G401.6 (cell line): ENCODE data around the gene PRDM2.

Source experiments
- FAIRE-seq: peaks from 2 replicates; lab custom pipeline; 2012; peaks lifted over from hg19 to GRCh38; lab: Jason Lieb, UNC

The PRDM2 gene

DNA sequence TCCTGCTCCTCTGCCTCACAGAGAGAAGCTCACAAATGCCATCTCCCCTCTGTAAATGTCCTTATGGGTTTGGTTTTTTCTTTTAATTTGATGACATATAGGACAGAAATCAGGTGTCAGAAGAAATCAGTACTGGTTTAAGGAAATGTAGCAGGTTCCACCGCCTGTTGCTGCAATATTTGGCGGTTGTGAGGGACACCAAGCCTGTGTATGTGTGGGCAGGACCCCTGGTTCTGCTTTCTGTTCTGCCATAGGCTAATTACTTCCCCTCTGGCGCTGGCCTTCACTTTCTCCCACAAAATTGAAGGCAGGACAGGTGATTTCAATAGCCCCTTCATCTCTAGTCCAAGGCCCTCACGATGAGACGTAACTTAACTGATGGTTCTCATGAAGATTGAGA is 69.2 kb downstream of the PRDM2 start:
- no peak for FAIRE-seq

DNA sequence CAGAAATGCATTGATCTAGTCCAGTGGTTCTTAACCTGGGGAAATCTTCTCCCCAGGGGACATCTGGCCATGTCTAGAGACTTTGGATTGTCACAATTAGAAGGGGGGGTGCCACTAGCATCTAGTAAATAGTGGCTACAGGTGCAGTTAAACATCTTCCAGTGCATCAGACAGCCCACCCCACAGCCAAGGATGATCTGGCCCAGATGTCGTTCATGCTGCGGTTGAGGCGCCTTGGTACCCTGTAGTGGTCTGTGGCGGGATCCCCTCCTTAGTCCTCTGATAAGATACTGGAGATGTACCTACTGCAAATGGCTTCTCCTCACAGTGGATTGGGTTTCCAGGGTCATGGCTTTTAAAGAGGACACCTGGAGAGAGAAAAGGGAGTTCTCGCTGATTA is 69.8 kb downstream of the PRDM2 start:
- FAIRE-seq, result no peak

DNA sequence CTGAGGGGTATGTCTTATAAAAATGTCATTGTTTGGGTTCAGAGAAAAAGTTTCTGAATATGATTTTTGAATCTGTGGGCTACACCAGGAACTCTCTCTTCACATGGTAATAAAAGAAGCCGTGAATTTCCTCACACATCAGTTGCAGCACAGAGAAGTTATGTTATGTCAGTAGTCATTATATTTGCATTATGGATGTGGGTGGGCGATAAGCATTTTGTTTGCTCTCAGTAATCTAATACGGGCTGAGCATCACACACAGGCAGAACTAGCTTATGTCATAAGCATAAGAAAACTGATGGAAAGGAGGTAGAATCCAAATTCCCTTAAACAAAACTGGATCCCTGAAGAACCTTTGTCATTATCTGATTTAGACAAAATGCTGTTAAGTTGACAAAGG is 70.8 kb downstream of the PRDM2 start:
- FAIRE-seq, result no peak

DNA sequence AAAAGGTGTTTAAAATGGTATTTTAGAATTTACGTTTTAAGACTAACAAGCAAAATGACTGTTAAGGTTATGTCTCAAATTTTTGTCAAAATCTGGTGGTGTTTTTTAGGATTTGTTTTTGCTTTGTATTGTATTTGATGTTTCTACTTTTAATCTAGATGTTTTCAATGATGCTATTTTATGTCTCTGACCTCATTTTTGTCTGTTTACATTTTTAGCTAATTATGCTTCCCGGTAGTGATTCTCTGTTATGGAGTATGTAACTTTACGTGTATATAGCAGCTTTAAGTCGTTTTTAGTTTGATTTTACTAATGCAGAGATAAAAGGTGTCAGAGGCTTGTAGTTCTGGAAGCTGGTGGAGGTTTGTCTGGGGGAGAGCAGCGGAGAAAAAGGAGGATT is 71.8 kb downstream of the PRDM2 start:
- no peak for FAIRE-seq

DNA sequence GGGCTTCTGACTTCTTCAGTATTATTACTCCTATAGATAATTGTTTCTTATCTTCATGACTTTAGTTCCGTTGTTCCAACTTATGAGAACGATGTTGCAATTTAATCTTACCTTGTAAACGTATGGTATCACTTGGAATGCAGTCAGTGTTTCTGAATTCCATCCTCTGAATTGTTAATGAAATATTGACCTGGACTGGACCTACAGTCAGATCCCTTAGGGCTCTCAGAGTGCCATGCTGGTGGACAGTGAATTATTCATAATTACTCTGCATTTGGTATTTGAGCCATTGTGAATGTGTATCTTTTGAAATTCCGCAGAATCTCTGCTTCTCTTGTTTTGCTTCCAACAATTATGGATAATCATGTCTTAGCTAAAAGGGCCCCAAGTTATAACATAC is 72.3 kb downstream of the PRDM2 start:
- FAIRE-seq, result no peak

DNA sequence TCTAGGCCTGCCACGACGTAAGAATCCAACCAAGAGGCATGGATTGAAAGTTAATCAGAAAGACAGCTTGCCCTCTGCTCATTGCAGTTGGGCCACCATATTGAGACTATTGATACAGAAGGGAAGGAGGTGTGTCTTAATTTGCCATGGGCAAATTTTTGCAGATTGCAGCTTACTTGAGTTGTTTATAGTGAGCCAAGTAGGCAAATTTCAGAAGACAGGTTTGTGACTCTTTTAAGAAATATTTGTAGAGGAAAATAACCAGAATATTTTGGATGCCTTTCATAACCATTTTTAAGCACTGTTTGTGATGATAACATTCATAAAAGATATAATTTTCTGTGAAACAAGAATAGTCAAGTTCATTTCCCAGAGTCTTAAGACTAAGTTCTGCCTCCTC is 74.1 kb downstream of the PRDM2 start:
- FAIRE-seq, result no peak

DNA sequence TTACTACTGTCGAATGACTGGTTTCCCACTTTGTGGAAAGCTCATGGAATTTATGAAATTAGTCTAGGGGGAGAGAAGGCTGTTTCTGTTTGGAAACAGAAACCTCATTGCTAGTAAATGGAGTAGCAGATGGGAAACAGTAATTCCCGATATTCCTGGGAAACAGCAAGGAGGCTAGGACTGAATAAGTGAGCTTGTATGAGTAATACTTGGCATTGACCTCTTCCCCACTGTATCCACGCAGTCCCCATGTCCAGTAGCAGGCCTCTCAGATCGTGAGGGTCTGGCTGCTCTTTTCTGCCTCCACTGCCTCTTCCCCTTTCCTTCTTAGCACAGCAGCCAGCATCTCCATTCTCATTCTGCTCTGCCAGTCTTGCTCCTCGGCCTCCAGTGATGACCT is 75.5 kb downstream of the PRDM2 start:
- no peak for FAIRE-seq

DNA sequence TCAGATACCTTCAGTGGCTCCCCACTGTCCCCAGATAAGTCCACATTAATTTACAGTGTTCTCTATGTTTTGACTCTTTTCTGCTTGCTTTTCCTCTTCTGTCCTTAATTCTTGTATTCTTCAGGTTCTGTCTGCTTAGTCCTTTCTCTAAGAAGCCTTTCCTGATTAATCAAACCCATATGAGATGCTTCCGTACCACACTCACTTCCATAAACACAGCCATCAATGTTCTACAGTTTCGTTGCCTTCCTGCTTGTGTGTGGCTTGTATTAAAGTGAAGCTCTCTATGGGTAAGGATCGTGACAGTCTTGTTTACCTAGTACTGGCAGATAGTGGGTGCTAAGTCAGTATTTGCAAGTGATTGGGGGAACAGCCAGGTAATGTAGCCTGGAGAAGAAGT is 75.9 kb downstream of the PRDM2 start:
- no peak for FAIRE-seq

DNA sequence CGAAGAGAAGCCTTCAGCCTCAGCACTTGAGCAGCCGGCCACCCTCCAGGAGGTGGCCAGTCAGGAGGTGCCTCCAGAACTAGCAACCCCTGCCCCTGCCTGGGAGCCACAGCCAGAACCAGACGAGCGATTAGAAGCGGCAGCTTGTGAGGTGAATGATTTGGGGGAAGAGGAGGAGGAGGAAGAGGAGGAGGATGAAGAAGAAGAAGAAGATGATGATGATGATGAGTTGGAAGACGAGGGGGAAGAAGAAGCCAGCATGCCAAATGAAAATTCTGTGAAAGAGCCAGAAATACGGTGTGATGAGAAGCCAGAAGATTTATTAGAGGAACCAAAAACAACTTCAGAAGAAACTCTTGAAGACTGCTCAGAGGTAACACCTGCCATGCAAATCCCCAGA is 78.4 kb downstream of the PRDM2 start:
- FAIRE-seq, result no peak

DNA sequence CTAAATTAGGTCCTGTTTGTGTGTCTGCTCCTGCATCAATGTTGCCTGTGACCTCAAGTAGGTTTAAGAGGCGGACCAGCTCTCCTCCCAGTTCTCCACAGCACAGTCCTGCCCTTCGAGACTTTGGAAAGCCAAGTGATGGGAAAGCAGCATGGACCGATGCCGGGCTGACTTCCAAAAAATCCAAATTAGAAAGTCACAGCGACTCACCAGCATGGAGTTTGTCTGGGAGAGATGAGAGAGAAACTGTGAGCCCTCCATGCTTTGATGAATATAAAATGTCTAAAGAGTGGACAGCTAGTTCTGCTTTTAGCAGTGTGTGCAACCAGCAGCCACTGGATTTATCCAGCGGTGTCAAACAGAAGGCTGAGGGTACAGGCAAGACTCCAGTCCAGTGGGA is 79.9 kb downstream of the PRDM2 start:
- no peak for FAIRE-seq

DNA sequence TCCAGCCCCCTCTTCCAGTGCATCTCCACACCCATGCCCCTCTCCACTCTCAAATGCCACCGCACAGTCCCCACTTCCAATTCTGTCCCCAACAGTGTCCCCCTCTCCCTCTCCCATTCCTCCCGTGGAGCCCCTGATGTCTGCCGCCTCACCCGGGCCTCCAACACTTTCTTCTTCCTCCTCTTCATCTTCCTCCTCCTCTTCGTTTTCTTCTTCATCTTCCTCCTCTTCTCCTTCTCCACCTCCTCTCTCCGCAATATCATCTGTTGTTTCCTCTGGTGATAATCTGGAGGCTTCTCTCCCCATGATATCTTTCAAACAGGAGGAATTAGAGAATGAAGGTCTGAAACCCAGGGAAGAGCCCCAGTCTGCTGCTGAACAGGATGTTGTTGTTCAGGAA is 80.8 kb downstream of the PRDM2 start:
- FAIRE-seq, result no peak

DNA sequence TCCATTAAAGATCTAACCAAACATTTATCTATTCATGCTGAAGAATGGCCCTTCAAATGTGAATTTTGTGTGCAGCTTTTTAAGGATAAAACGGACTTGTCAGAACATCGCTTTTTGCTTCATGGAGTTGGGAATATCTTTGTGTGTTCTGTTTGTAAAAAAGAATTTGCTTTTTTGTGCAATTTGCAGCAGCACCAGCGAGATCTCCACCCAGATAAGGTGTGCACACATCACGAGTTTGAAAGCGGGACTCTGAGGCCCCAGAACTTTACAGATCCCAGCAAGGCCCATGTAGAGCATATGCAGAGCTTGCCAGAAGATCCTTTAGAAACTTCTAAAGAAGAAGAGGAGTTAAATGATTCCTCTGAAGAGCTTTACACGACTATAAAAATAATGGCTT is 81.2 kb downstream of the PRDM2 start:
- no peak for FAIRE-seq

DNA sequence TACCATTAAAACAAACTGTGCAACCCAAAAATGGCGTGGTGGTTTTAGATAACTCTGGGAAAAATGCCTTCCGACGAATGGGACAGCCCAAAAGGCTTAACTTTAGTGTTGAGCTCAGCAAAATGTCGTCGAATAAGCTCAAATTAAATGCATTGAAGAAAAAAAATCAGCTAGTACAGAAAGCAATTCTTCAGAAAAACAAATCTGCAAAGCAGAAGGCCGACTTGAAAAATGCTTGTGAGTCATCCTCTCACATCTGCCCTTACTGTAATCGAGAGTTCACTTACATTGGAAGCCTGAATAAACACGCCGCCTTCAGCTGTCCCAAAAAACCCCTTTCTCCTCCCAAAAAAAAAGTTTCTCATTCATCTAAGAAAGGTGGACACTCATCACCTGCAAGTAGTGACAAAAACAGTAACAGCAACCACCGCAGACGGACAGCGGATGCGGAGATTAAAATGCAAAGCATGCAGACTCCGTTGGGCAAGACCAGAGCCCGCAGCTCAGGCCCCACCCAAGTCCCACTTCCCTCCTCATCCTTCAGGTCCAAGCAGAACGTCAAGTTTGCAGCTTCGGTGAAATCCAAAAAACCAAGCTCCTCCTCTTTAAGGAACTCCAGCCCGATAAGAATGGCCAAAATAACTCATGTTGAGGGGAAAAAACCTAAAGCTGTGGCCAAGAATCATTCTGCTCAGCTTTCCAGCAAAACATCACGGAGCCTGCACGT is 82.1 kb downstream of the PRDM2 start:
- FAIRE-seq, result no peak

DNA sequence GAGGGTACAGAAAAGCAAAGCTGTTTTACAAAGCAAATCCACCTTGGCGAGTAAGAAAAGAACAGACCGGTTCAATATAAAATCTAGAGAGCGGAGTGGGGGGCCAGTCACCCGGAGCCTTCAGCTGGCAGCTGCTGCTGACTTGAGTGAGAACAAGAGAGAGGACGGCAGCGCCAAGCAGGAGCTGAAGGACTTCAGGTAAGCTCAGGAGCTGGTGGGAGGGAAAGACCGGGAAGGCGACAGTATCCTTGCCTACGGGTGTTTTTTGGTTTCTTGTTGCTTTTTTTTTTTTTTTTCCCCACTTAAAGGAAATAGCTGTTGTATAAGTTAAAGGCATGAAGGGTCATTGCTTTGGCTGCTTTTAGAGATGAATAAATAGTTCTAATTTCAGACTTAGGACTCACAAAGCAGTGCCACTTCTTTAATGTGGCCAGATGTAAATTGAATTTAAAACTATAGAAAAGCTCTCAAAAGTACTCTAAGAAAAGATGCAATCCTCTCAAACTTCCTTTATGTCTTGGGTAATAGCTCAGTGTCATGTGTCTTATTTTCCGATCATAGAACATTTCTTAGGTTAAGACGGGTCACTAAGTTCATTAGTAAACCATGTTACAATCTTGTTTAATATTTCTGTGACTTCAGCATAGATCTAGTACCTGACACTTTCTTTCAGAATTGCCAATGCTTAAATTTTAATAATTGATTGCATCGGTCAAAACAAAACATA is 82.8 kb downstream of the PRDM2 start:
- no peak for FAIRE-seq

DNA sequence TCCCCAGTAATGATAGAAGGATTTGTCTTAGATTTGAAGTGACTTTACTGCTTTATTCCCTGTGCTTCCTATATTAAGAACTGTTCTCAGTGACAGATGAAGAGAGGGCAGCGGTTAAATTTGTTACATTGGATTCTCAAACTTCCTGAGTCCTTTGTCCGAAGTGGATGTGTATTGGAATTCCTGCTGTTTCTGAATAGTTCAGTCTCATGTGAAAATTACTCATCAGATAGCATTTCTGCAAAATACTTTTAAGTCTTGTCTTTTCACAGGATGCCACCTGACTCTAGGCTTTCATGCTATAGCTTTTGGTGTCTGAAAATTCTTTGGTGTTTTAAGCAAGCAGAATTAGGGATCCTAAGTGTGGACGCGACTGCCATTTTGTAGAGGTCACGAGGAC is 83.6 kb downstream of the PRDM2 start:
- no peak for FAIRE-seq

DNA sequence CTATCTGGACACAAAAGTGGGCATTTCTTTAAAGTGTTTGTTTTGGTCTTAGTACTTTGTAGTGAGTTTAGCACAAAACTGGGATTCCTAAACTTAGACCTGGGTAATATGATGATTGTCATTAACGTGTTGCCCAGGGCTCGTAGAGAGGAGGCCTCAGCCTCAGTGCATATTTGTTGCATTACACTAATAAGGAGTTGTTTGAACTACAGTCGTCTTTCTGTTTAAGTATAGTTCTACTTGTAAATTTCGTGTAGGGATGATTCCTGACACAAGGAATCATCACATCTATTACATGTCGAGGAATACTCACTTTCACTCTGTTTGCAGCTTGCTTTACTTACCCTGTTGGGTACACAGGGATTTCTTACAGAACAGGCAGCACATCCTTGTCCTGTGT is 85.0 kb downstream of the PRDM2 start:
- no peak for FAIRE-seq

DNA sequence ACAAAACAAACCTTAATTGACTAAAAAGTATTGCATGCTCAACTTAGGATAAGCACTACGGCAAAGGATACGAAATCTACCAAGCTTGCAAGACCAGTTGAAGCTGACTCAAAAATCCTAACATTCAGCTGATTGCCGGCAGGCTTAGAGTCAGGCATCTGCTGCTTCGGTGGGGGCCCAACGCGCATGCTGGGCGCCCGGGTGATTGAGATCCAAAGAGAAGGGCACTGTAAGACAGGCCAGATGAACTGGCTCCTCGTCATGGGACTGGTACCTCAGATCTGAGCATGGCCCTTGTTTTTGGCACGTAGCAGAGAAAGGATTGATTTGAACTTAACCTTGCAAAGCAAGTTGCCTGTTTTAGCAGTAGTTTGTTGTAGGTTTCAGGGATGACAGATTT is 86.6 kb downstream of the PRDM2 start:
- FAIRE-seq, result no peak

DNA sequence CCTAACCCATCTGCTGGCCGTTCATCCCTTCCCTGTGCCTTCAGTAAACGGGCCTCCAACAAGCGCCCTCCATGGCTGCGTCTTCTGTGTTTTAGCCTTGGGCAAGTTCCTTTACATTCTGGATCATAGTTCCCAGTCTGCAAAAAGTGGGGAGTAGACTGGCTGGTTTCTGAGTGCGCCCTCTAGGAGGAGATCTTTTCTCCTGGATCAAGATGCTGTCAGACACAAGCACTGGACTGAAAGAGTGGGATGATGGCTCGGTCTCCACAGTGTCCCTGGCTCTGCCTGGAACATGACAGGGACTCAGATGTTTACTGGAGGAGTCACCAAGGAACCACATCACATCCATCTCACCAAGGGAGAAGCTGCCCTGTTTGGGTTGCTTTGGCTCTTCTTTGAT is 88.8 kb downstream of the PRDM2 start:
- FAIRE-seq, result no peak

DNA sequence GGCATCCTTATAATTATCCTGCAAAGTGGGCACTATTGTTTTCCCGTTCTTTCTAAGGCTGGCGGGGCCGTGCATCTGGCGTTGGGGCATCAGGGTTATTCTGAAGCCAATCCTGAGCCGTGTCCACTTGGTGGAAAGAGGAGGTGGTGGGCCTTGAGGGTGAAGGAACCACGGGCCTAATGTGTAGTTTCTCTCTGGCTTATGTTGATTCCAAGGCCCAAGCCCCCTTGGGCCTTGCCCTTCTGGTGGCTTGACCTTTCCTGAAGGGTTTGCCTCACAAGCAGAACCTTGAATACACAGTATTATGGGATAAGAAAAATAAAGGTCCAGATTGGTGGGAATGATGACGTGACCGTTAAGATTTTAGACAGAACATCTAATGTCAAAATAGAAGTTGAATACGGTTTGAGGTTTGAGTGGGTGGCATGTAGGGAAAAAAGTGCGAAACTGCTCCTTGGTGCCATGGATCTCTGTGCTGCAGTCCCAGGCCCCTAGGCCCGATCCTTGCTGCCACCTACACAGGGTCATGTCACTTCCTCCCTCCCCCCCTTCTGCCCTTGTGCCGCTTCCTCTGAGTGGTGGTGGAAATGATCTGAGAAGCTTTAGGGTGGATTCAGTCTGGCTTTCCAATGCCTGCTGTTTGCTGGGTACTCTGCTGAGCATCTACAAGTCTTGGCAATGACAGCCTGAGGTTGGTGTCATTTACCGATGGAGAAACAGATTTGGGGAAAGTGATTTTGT is 90.5 kb downstream of the PRDM2 start:
- no peak for FAIRE-seq

DNA sequence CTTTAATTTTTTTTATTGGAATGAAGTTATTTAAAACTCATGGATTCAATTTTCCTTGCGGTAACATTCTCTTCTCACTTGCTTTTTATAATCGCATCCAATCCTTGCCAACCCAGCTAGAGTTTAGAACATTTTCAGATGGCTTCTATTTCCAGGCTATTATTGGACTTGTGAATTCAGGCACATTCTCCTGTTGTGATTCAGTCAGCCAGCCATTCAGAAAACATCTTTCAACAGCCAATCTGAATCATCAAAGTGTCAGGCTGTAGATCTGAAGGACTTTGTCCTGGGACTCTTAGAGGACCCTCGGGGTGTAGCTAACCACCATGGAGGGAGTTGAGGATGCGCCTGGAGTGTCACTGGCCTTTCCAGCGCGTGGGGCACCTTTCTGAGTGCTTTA is 92.4 kb downstream of the PRDM2 start:
- FAIRE-seq, result no peak

DNA sequence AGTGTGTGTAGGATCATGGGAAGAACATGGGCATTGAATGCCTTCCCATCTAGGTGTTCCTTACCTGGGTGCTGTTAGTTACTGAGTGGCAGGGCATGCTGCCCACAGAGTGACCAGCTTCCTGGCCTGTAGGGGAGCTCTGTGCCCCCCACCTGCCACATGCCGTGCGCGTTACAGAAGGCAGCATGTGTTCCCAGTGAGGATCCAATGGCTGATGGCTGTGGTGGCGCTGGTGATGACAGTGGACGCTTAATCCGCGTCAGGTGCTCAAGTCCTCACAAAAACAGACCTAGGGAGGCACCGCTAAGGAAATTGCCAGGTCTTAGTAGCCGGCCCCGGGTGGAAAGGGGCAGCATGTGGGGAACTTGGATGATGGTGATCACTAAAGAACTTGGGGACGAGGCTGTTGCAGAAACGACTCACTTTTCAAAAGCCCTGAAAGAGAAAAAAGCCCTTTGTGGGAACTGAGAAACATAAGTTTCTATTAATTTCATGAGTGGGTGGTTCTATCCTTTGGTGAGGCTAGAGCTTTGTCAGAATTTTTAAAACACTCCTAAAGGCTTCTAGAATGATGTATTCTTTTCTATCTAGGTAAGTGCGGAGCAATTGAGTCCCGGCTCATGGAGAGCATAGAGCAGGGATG is 93.2 kb downstream of the PRDM2 start:
- no peak for FAIRE-seq

DNA sequence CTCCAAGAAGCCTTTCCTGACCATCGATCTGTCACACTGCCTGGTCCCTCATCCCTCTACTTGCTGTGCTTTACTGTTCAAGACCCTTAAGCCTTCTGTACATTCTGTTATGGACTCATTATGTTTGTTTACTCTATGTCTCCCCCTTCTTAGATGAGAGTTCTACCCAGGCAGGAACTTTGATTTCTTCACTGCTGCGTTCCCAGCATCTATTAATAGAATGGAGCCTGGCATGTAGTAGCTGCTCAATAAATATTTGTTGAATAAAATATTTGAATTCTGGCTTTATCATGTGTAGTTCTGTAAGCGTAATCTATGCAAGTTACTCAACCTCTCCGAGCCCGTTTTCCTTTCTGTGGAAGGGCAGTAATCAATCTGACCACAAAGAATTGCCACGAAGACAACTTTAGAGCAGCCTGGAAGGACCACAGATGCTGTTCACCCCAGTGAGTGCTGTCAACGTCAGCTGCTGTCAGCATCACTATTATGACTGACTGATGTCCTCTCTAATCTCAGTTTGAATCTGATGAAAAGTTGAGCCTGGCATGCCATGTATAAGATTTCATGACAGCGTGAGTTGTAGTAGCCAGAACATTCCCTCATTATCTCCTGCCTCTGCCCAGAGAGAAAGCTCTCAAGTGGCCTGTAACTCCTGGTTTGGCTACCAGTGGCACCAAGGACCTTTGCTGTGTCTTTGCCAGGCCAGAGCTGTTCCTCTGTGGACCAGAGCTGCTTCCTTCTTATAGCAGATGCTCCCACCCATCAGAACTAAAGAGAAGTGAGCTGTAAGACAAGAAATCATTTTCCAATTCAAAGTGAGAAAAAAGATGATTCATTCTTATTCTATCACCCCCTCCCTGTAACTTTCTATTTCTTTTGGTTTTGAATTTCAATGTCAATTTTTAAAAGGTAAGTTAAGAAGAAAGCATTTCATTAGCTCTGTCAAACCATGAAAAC is 94.5 kb downstream of the PRDM2 start:
- FAIRE-seq, result no peak
